ENCODE data around the gene HMGXB4. TPM values are rescaled to one million over a fixed set of nuclear protein-coding genes. Genes with fewer than 3 reads are reported as not detected.

The HMGXB4 gene
- total and polyA plus RNA-seq, 9 of the 15 experiments (the other 6 are each of a cell fraction or from before 2014, with no cell fraction given): 9.9 to 31.4 (median 24.8) TPM

- TF ChIP-seq YY1 (IDR thresholded peaks at IDR 0.05; ENCODE audit: borderline replicate concordance in 1 of 3, control insufficient read depth in 1 of 3, extremely low read depth in 1 of 3, insufficient read depth in 3 of 3, insufficient read length in 1 of 3, insufficient replicate concordance in 2 of 3, low read depth in 1 of 3, low read length in 2 of 3) (peak in 2 of 3 experiments; percentile 33 to 83), RBM34 (IDR thresholded peaks at IDR 0.05; ENCODE audit: borderline replicate concordance, insufficient read depth, low read length) (no peak), CHD7 (IDR thresholded peaks at IDR 0.05; ENCODE audit: low read depth, low read length) (no peak), CGGBP1 (CRISPR knock-in tag; IDR thresholded peaks at IDR 0.05) (no peak), MXD1 (CRISPR knock-in tag; IDR thresholded peaks at IDR 0.05; ENCODE audit: borderline replicate concordance, poor library complexity, severe bottlenecking) (no peak), MAX (CRISPR knock-in tag; IDR thresholded peaks at IDR 0.05) (no peak), NR2C2 (CRISPR knock-in tag; IDR thresholded peaks at IDR 0.05) (no peak), NR2C2 (tag; IDR thresholded peaks at IDR 0.05) (0 out of 2 replicates have a peak, but pooled peaks have one; percentile 16), RBM25 (IDR thresholded peaks at IDR 0.05; ENCODE audit: low read depth, low read length, severe bottlenecking) (peak; percentile 93), ZNF639 (CRISPR knock-in tag; conservative IDR thresholded peaks at IDR 0.05 in 1 of 2, IDR thresholded peaks at IDR 0.05 in 1 of 2) (no peak)
These were observed 26.3 kb upstream of the HMGXB4 start (continued) for GRCh38 chr22:35230839-35231584.
